Measurements from ENCODE around the gene PIAS4. TPM values are rescaled to one million over a fixed set of nuclear protein-coding genes. Genes with fewer than 3 reads are reported as not detected.

Gene PIAS4
- total and polyA plus RNA-seq, 10 of the 15 experiments (the other 5 are each of a cell fraction or from before 2014, with no cell fraction given): 0.13 to 25.1 (median 11.3) TPM

DNA sequence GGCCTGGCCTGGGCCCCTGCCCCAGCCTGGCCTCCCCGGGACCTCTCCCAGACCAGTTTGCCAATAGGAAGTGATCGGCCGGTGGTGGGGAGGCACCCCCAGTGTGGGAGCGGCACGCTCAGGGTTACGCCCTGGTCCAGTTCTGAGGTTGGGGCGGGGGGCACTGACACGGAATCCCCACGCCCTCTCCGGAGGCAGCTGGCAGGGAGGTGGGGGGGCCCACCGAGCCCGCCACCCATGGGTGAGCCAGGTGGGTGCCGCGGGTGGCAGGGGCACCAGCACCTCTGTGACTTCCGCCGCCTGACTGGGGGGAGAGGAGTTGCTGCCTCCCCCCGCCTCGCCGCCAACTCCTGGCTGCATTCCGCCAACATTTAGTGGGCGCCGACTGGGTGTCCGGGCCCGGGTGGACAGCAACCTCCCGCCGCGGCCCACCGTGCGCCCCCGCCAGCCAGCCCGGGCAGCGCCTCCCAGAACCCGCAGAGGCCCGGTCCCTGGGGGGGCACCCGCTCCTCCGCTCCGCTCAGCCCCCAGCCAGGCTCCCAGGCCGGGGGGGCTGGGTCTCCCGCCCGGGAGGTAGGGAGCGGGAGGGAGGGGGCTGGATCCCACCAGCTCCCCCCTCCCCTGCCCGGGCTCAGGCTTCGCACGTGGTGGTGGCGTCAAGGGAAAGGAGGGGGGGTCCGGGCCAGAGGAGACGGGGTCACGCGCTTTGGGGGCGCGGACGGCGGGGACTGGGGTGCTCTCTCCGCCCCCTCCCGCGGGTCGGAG lies 57.1 kb downstream of the PIAS4 start (continued):
- TF ChIP-seq ZBTB11 (CRISPR knock-in tag; IDR thresholded peaks at IDR 0.05): no peak
- TF ChIP-seq POU2F2 (IDR thresholded peaks at IDR 0.05; ENCODE audit: borderline replicate concordance, low read depth, low read length): no peak
- peak; percentile 40; the same call in 1 of the 2 replicates for TF ChIP-seq SIN3A (IDR thresholded peaks at IDR 0.05; ENCODE audit: low read depth, low read length)
- TF ChIP-seq, protein P1, sequence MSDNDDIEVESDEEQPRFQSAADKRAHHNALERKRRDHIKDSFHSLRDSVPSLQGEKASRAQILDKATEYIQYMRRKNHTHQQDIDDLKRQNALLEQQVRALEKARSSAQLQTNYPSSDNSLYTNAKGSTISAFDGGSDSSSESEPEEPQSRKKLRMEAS (IDR thresholded peaks at IDR 0.05; ENCODE audit: low read depth, low read length): no peak; the same call in 1 of the 2 replicates
- no peak for TF ChIP-seq IRF5 (IDR thresholded peaks at IDR 0.05; ENCODE audit: borderline replicate concordance)
- TF ChIP-seq MEF2B (IDR thresholded peaks at IDR 0.05; ENCODE audit: partially characterized antibody, poor library complexity, severe bottlenecking): peak; percentile 37
